Activated naive CD8-positive, alpha-beta T cell treated with anti-CD3 and anti-CD28 coated beads, Interleukin-2, amount 50 U/mL, for 24 hours (primary cell): Measurements from ENCODE around the gene RPS15.

Experiments
- ATAC-seq: fragments of 150-1000 bp; cut with Tn5 transposase; one replicate; pipeline ENCODE4 v1.10.0; 2021
- DNase-seq: peaks from one replicate; pipeline ENCODE4 v3.0.0; 2021
- H3K27ac Mint-ChIP-seq: one replicate; pipeline ENCODE4 v1.8.0; 2021; ENCODE audit warnings: mild to moderate bottlenecking, mixed read lengths
- H3K27me3 Mint-ChIP-seq: one replicate; pipeline ENCODE4 v1.8.0; 2021; ENCODE audit warnings: mixed read lengths
- H3K36me3 Mint-ChIP-seq: one replicate; pipeline ENCODE4 v1.8.0; 2021; ENCODE audit warnings: low read depth, mixed read lengths
- H3K4me1 Mint-ChIP-seq: one replicate; pipeline ENCODE4 v1.8.0; 2021; ENCODE audit warnings: mixed read lengths
- H3K4me3 Mint-ChIP-seq: one replicate; pipeline ENCODE4 v1.8.0; 2021; ENCODE audit warnings: mild to moderate bottlenecking, moderate library complexity, mixed read lengths
- H3K9me3 Mint-ChIP-seq: one replicate; pipeline ENCODE4 v1.8.0; 2021; ENCODE audit warnings: mixed read lengths

Gene RPS15

GRCh38 chr19:1421218-1421957, 16.8 kb upstream of the RPS15 start:
- Mint-ChIP-seq H3K27me3 (no peaks in the 10 kb centered on the region), H3K9me3 (no peaks in the 10 kb centered on the region), H3K4me3 (no peak overlapping the region), H3K36me3 (peaks cover 51% of the 10 kb centered on the region), H3K4me1 (peaks cover 12% of the 10 kb centered on the region), H3K27ac (no peak overlapping the region)
- no peak for DNase-seq
- no peak for ATAC-seq

- Mint-ChIP-seq H3K4me3 (no peak overlapping the region), H3K36me3 (peaks cover 51% of the 10 kb centered on the region), H3K9me3 (no peaks in the 10 kb centered on the region), H3K27me3 (no peaks in the 10 kb centered on the region), H3K27ac (no peak overlapping the region), H3K4me1 (peaks cover 9% of the 10 kb centered on the region)
- DNase-seq: no peak
- ATAC-seq: no peak
Observed at GRCh38 chr19:1421958-1422305, 16.3 kb upstream of the RPS15 start.

GRCh38 chr19:1422360-1422759, 15.8 kb upstream of the RPS15 start:
- H3K4me1 Mint-ChIP-seq: peaks cover 5% of the 10 kb centered on the region
- ATAC-seq (no peak), DNase-seq (no peak)
- no peak overlapping the region for H3K27ac Mint-ChIP-seq
- peaks cover 47% of the 10 kb centered on the region for H3K36me3 Mint-ChIP-seq
- no peak overlapping the region for H3K4me3 Mint-ChIP-seq
- no peaks in the 10 kb centered on the region for H3K9me3 Mint-ChIP-seq
- no peaks in the 10 kb centered on the region for H3K27me3 Mint-ChIP-seq

GRCh38 chr19:1422943-1423342, 15.3 kb upstream of the RPS15 start:
- DNase-seq: no peak
- no peaks in the 10 kb centered on the region for H3K27me3 Mint-ChIP-seq
- H3K27ac Mint-ChIP-seq: no peak overlapping the region
- ATAC-seq: no peak
- H3K4me3 Mint-ChIP-seq: no peak overlapping the region
- H3K9me3 Mint-ChIP-seq: no peaks in the 10 kb centered on the region
- H3K4me1 Mint-ChIP-seq: peaks cover 2% of the 10 kb centered on the region
- H3K36me3 Mint-ChIP-seq: peaks cover 45% of the 10 kb centered on the region

GRCh38 chr19:1423436-1424191, 14.6 kb upstream of the RPS15 start:
- no peak for ATAC-seq
- Mint-ChIP-seq H3K4me3 (no peak overlapping the region), H3K27me3 (no peaks in the 10 kb centered on the region), H3K9me3 (no peaks in the 10 kb centered on the region), H3K27ac (no peak overlapping the region), H3K36me3 (peaks cover 48% of the 10 kb centered on the region), H3K4me1 (peaks cover 2% of the 10 kb centered on the region)
- no peak for DNase-seq

- H3K36me3 Mint-ChIP-seq: peaks cover 41% of the 10 kb centered on the region
- no peak for ATAC-seq
- DNase-seq: no peak
- no peaks in the 10 kb centered on the region for H3K9me3 Mint-ChIP-seq
- H3K4me3 Mint-ChIP-seq: no peak overlapping the region
- H3K4me1 Mint-ChIP-seq: no peaks in the 10 kb centered on the region
- no peaks in the 10 kb centered on the region for H3K27me3 Mint-ChIP-seq
- no peak overlapping the region for H3K27ac Mint-ChIP-seq
Observed at GRCh38 chr19:1424192-1424955, 13.8 kb upstream of the RPS15 start.

- no peaks in the 10 kb centered on the region for H3K4me1 Mint-ChIP-seq
- H3K4me3 Mint-ChIP-seq: no peak overlapping the region
- H3K36me3 Mint-ChIP-seq: peaks cover 37% of the 10 kb centered on the region
- no peak overlapping the region for H3K27ac Mint-ChIP-seq
- ATAC-seq (no peak), DNase-seq (no peak)
- H3K27me3 Mint-ChIP-seq: no peaks in the 10 kb centered on the region
- no peaks in the 10 kb centered on the region for H3K9me3 Mint-ChIP-seq
Observed at GRCh38 chr19:1425102-1425837, 12.9 kb upstream of the RPS15 start.

- H3K4me1 Mint-ChIP-seq: no peaks in the 10 kb centered on the region
- no peaks in the 10 kb centered on the region for H3K9me3 Mint-ChIP-seq
- no peaks in the 10 kb centered on the region for H3K27me3 Mint-ChIP-seq
- no peak overlapping the region for H3K27ac Mint-ChIP-seq
- peaks cover 34% of the 10 kb centered on the region for H3K36me3 Mint-ChIP-seq
- no peak overlapping the region for H3K4me3 Mint-ChIP-seq
- ATAC-seq: no peak
- DNase-seq: no peak
Observed at GRCh38 chr19:1425902-1426301, 12.3 kb upstream of the RPS15 start.

- Mint-ChIP-seq H3K4me1 (no peaks in the 10 kb centered on the region), H3K9me3 (no peaks in the 10 kb centered on the region), H3K4me3 (no peak overlapping the region), H3K27me3 (no peaks in the 10 kb centered on the region), H3K27ac (no peak overlapping the region), H3K36me3 (peaks cover 32% of the 10 kb centered on the region)
- no peak for ATAC-seq
- DNase-seq: no peak
Observed at GRCh38 chr19:1426736-1427135, 11.5 kb upstream of the RPS15 start.

GRCh38 chr19:1427221-1427920, 10.8 kb upstream of the RPS15 start:
- no peak for ATAC-seq
- no peaks in the 10 kb centered on the region for H3K9me3 Mint-ChIP-seq
- no peak for DNase-seq
- no peak overlapping the region for H3K4me3 Mint-ChIP-seq
- no peak overlapping the region for H3K27ac Mint-ChIP-seq
- no peaks in the 10 kb centered on the region for H3K27me3 Mint-ChIP-seq
- H3K36me3 Mint-ChIP-seq: peaks cover 30% of the 10 kb centered on the region
- no peaks in the 10 kb centered on the region for H3K4me1 Mint-ChIP-seq

- Mint-ChIP-seq H3K36me3 (peaks cover 22% of the 10 kb centered on the region), H3K9me3 (no peaks in the 10 kb centered on the region), H3K4me1 (no peaks in the 10 kb centered on the region), H3K4me3 (no peak overlapping the region), H3K27ac (no peak overlapping the region), H3K27me3 (no peaks in the 10 kb centered on the region)
- DNase-seq (no peak), ATAC-seq (no peak)
Observed at GRCh38 chr19:1428738-1429391, 9.3 kb upstream of the RPS15 start.

- peaks cover 19% of the 10 kb centered on the region for H3K36me3 Mint-ChIP-seq
- no peaks in the 10 kb centered on the region for H3K9me3 Mint-ChIP-seq
- no peaks in the 10 kb centered on the region for H3K27me3 Mint-ChIP-seq
- H3K27ac Mint-ChIP-seq: no peak overlapping the region
- no peaks in the 10 kb centered on the region for H3K4me1 Mint-ChIP-seq
- no peak overlapping the region for H3K4me3 Mint-ChIP-seq
- no peak for ATAC-seq
- DNase-seq: no peak
Observed at GRCh38 chr19:1429750-1430149, 8.4 kb upstream of the RPS15 start.

GRCh38 chr19:1430246-1430645, 8.0 kb upstream of the RPS15 start:
- peaks cover 15% of the 10 kb centered on the region for H3K36me3 Mint-ChIP-seq
- no peaks in the 10 kb centered on the region for H3K27me3 Mint-ChIP-seq

More at GRCh38 chr19:1430246-1430645, 8.0 kb upstream of the RPS15 start:
- DNase-seq (no peak), ATAC-seq (no peak)
- no peaks in the 10 kb centered on the region for H3K4me1 Mint-ChIP-seq
- H3K9me3 Mint-ChIP-seq: no peaks in the 10 kb centered on the region
- no peak overlapping the region for H3K27ac Mint-ChIP-seq
- no peak overlapping the region for H3K4me3 Mint-ChIP-seq
